HG03558 (cell line): Measurements from ENCODE around the gene CPEB3.

Experiments used
- ATAC-seq: cut with Tn5 transposase; IDR thresholded peaks from one replicate; pipeline ENCODE4 v1.9.1; 2021; ENCODE audit warnings: moderate number of reproducible peaks; ENCODE audit not compliant: unreplicated experiment; ENCODE audit errors: extremely low read depth

Gene CPEB3

DNA sequence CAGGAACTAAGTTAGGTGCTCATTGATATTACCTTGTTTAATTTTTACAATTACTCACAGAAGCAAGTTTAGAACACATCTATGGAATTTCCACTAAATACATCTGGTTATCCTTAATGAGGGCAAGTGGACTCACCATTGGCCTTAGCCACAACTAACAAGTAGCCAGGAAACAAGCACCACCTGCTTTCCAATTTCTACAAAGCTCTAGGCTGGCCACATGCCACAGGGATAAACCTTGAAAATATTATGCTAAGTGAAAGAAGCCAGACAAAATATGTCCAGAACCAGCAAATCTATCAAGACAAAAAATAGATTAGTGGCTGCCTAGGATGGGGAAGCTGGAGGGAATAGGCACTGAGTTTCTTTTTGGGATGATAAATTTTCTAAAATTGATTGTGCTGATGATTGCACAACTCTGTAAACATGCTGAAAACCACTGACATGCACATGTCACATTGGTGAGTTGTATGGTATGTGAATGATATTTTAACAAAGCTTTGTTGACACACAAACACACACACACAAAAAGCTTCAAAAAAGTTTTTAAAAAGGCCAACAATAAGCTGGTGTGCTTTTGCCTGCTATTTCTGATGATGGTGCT, 179.4 kb downstream of the CPEB3 start:
- ATAC-seq: no peak

DNA sequence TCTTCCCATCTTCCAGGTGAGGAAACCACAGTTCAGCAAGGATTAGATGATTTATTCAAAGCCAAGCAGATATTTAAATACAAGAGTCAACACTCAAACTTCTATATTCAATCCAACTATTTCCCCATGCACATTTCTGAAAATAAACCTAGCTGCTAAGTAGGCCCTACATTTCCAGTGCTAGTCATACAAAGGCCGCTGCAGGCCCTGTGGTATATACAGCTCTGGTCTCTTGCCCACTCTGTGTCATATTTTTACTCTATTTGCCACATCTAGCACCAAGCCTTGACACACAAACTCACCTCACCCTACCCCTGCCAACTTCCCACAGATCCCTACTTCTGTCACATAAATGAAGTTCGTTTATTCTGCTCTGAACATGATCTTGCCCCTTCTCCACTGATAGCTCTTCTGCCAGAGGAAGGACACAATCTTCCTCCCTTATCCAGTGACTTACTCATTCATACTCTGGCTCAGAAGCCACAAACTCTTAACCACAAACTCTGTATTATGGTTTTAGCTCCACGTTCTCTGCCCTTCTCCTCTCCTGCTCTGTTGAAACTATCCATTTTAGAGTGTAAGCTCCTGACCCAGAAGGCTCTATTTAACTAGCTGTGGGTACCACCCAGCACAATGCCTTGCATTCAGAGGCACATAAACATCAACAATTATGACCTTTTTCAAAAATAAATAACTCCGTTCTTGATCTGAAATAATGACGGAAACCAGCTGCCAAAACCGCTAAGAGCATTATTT, 180.7 kb downstream of the CPEB3 start:
- ATAC-seq: no peak

DNA sequence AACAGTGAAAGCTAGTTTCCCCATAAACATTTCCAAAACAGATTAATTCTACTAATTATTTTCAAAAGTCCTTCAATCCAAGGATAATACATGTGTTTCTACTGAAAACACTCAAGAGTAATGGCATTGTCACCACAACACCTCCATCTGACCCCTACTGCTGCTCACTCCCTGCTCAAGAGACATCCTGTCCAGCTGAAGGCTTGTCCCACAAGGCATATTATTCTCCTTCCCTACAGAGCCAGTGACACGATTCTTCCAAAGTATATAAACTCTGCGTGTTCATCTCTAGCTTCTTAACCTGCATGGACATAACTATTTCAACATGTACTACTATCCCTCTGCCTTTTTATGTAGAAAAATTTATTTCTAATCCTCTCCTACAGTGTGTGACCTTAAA, 182.1 kb downstream of the CPEB3 start:
- ATAC-seq: no peak

DNA sequence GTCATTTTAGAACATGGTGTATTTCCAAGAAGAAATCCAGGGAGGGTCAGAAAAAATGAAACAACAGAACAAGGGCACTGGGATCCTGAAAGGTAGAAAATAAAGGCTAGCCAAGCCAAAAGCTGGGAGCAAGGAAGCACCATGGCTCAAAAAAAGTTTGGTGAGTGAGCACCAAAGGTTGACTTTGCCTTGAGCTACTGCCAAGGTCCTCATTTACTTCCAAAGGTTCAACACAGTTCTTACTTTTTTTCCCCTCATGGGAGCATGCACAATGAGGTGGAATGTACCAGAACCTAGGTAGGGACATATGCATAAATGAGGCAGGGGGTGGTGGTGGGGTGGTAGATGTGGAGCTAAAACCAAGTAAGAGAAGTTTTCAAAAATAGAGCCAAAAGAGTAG, 182.8 kb downstream of the CPEB3 start:
- ATAC-seq: no peak

DNA sequence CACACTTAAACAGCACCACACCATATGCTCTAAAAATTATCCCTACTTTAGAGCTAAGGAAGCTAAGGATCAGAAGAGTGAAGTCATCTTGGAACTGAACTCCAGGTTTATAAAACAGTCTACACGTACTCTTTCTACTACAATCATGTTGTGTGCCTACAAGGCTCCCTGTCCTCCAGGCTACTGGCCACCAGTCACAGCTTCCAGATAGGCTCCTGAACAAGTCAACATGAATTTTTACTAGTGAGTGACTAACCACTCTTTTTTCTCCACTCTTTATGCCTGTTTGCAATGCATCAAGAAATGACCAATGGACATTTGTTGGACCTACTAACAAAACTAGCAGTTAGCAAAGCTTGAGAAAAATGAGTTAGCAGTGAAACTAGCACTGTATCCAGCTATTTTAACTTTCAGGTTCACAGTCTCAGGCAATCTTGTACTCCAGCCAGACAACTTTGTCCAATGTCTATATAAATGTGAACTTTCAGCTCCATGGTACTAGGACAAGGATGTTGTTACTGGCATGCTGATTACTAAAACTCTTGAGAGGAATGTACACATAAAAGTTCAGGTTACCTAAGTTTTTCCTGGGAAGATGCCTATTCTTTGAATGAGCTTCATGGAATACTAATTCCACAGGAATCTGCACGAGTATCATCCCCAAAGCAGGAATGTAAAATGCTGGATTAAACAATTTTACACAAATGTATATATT, 187.3 kb downstream of the CPEB3 start:
- no peak for ATAC-seq

DNA sequence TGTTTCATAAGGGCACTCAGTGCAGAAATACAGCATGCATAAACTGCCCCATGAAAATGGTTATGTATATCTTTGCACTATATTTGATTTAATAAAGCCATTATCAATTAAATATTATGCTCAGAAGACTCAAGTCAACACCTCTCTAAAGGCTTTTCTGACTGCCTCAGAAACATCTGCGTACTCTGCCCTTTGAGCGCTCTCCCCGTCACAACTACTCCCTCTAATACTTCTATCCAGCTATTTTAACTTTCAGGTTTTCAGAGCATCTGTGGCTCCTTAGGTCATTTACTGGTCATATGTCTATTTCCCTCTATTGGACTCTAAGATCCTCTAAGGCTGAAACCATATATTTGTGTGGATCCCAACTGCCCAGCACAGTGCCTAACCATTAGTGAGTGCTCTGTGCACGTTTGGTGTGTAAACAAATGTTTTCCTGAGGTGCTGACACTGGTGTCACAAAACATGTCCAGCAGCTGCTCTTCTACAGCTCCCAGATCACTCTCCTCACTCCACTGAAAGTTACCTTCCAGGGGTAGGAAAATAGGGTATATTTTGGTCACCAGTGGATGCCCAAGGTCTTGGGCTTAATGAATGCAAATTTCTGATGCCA, 188.2 kb downstream of the CPEB3 start:
- ATAC-seq: no peak

DNA sequence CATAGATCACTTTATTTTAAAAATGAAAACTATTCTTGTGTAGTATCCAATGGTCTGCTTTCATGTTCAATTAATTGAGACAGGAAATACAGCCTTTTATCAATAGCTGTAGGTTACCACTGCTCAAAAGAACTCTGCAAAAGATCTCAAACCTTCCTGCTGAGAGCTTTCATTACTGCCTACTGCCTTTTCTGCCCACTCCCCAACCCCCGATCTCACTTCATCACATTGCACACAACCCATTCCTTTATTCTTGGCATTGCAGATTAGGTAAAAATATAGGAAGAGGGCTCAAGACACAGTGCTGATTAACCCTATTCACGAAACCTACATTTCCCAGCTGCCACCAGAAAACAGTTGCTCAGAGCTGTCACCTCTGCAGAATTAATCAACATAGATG, 195.9 kb downstream of the CPEB3 start:
- no peak for ATAC-seq

DNA sequence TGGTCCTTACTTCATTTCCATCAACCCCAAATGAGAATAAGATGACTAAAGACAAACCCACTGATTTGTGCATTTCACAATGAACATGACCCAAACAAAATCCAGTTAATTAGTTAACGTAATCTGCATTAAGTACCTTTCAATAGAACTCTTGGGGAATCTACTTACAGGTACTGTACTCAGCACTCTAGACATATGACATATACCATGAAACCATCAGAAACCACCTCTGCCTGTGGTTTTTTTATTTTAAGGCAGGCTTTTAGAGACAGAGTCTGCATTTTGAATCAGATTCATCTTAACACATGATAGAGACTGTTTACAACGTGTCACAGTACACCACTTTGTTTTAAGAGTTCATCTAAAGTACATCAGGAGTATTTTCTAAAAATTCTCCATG, 198.9 kb downstream of the CPEB3 start:
- no peak for ATAC-seq

DNA sequence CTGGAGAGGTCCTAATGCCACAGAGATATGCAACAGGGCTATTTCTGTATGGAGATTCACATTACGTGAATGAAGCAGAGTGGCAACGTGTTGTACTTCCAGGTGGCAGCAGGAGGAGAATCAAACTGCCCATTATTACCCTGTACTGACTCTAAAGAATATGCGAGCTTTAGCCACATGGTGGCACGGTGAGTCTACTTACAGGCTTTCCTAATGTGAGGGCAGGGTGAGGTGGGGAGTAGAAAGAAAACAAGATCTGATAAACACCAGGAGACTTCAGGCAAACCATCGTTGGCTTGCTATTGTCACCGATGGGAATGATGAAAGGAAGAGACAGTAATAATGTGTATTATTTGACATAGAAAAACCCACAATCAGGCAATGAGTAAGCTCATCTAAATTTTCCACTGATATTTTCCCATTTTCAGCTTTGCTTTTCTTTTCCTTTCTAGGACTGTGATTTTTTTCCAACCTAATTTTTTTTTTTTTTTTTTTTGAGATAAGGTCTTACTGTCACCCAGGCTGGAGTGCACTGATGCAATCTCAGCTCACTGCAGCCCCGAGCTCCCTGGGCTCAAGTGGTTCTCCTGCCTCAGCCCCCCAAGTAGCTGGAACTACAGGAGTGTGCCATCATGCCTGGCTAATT, 203.0 kb downstream of the CPEB3 start:
- peak; percentile 55 for ATAC-seq

DNA sequence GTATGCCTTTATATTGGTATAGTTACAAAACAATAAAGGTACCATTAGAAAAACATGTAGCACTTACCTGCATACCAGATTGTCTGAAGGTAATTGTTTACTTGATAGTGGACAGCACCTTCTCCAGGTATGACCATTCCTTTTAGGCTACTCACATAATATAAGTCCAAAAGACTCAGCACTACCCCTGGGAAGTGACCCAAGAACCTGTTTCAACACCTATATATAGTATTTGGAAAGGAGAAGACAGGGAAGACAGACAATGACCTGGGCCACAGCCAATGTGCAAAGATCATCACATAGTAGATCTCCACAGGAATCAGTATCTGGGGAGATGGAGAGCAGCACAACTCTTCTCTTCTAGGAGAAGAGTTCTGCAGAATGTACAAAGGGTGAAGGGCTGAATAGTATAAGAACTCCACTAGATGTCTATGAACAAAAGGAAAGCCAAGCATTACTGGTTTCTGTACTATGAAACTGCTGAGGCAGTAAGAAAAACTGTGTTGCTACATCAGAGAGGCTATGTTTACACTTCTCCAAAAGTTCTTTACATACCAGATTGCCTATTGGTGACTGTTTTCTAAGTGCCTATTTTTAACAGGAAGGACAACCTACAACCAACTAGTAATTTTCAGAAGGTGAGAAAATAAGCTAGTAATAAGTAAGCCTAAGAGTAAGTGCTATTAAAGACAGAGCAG, 208.1 kb downstream of the CPEB3 start:
- no peak for ATAC-seq

DNA sequence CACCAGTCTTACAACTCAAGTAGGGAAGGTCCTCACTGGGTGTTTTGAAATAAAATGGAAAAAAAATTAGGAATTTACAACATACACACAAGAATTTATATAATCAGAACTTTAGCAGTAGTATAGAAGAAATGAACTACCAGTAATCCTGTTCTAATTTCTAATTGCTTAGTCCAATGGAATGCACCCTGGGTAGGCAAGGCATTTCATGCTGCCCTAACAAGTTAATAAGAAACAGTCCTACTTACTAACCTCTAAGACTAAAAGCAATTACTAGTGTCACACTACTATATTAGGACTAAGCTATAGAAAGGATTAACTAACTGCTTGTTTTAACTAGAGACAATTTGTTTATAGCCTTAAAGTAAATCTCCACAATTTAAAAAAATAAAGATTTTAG, 209.2 kb downstream of the CPEB3 start:
- ATAC-seq: no peak

DNA sequence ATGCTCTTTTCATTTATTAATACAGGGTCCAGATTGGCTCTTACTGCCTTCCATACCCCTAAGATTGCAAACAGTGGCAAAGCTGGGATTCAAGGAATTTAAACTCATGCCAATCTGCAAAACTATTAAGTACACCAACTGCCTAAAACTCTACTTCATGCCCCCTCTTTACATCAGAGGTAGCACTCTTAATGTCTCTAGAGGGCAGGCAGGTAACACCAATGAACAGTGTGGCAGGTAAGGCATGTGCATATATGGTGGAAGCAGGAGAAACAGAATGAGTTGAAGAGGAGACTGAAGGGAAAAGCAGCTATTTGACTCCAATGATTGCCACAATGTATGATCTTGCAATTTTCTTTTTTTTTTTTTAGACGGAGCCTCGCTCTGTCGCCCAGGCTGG, 210.6 kb downstream of the CPEB3 start:
- ATAC-seq: no peak

DNA sequence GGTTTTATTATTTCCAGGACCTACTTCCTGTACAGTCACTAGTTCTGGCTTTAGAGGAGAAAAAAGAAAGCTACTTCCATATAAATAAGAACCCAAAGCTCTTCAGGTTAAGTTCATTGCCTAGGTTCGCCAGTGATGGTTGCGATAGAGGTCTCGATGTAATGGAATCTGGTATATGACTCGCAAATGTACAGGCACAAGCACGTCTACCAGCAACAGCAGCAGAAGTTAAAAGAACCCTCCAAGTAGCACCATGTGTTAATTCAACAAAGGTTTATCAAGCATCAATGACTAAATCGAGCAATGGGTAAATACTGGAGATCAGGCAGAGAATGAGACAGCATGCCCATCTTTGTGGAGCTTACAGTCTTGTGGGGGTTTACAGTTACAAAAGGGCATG, 211.9 kb downstream of the CPEB3 start:
- ATAC-seq: no peak

DNA sequence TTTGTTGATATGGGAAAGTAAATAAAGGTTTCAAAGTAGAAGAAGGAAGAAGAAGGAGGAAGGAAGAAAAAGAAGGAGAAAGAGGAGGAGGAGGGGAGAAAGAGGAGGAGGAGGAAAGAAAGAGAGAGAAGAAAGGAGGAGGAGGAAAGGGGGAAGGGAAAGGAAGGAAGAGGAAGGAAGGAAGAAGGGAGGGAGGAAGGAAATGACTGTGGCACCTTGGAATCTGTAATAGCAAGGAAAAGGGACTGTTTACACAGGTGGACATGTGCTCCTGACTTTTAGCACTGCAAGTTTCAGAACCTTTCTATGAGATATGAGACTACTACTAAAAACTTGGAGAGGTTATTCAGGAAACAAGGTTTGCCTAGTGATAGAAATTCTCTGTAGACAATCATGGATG, 214.2 kb downstream of the CPEB3 start:
- no peak for ATAC-seq

DNA sequence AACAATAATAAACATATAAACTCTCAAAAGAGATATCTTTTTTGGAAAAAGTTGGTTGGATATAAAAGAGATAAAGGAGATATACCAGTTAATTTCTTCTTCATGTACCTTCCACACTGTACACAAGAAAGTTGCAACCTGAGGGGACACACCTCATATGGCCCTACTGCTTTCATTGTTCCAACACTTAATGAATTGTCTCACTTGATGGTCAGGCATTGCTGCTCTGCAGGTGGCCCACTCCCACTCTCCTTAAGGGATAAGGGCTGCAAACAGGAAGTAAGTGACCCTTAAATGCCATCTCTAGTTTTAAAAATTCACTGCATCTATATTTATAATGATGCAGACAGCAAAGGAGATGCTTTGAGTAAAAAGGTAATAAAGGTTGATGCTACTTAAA, 215.0 kb downstream of the CPEB3 start:
- no peak for ATAC-seq

DNA sequence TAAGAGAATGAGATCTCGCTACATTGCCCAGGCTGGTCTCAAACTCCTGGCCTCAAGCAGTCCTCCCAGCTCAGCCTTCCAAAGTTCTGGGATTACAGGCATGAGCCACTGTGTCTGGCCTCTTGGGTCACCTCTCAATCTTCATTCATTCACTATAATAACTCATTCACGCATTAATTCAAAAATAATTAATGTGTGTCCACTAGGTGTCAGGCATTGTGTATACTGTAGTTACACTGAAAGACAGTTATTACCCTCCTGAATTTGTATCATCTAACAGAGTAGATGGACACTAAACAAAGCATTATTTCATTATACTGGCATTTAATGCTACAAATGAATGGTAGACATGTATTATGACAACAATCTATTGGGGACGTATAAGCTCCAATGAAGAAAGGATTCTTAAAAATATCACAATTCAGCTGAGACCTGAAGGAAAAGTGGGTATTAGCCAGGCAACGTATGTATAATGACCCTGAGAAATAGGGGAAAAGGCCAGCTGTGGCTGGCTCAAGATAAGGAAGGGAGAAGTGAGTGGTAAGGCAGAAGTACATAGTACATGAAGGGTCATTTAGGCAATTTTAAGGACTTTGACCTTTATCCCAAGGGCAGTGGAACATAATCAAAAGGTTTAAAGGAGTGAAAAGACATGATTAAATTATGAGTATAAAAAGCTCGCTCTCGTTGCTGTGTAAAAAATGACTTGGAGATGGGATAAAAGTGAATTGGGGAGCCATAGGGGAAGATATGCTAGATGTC, 216.6 kb downstream of the CPEB3 start:
- no peak for ATAC-seq

DNA sequence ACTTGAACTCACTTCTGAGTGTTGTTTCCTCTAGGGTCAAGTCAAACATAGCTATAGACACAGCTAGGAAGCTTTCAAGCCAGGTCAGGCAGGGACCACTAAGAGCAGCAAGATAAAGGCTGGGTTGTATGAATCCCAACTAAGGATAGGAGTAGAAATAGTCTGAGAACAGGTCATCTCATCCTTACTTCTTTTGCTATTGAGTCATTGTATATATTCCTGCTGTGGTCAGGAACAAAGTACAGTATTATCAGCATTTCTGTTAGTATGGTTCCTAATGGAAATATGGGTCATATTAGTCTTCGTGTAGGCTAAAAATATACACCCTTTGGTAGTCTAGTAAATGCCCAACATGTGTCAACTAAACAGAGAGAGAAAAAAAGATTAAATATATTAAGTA, 222.0 kb downstream of the CPEB3 start:
- ATAC-seq: no peak

DNA sequence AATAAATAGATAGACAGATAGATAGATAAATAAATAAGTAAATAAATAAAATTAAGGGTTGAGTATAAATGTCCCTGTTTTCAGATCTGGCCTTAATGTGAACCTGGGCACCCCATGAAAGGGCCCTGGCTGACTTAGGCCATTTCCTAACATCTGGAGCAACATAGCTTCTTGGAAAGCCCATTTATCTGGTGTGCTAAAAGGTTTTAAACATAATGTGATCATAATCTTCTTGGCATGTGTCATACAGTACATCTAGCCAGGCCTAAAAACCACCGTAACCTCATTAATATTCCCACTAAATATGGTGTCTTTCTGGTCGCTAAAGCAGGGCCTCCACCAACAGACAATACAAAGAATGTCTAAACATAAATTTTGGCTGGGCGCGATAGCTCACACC, 224.5 kb downstream of the CPEB3 start:
- ATAC-seq: no peak

DNA sequence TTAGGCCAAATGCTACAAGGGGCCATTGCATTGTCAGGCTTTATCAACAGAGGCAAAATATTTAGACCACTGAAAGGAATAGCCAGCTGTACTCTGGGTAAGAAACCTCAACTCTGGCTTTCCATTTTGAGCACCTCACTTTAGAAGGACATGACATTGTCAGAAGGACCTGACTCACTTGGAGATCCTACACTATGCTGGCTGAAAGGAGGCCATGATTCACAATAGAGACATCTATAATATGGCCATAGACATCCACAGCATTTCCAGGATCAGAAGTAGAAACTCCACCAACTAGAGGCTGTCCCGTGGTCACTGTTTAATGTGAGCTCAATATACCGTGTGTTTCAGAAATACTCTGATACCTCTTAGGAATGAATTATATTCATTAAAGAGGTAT, 226.4 kb downstream of the CPEB3 start:
- no peak for ATAC-seq
